Large intestine (tissue), 3 donors: ENCODE measurements around the gene CALB2. TPM values are rescaled to one million over a fixed set of nuclear protein-coding genes. Genes with fewer than 3 reads are reported as not detected.

Experiments used
- DNase-seq, 2 donors: peaks; one replicate each; pipeline versions ENCODE4 v3.0.0 to v3.0.0-alpha.2; 2013
- H3K27ac ChIP-seq: one replicate; pipeline ENCODE4 v1.5.1; 2013; ENCODE audit warnings: low read length
- H3K27me3 ChIP-seq: 2 replicates; pipeline ENCODE4 v1.6.1; 2013; ENCODE audit warnings: low read length; ENCODE audit not compliant: control insufficient read depth, insufficient read depth
- H3K36me3 ChIP-seq: 2 replicates; pipeline ENCODE4 v1.6.1; 2013; ENCODE audit warnings: low read length; ENCODE audit not compliant: control insufficient read depth, insufficient read depth
- H3K4me1 ChIP-seq: one replicate; pipeline ENCODE4 v1.6.1; 2013; ENCODE audit warnings: low read length; ENCODE audit not compliant: control insufficient read depth, insufficient read depth
- H3K4me3 ChIP-seq: one replicate; pipeline ENCODE4 v1.5.1; 2013; ENCODE audit warnings: low read length
- H3K9me3 ChIP-seq: one replicate; pipeline ENCODE4 v1.6.1; 2013; ENCODE audit warnings: mild to moderate bottlenecking, low read depth, low read length, moderate library complexity; ENCODE audit not compliant: control insufficient read depth
- WGBS: methylation state at CpG from one replicate; pipeline ENCODE4 v1.1.5; 2013; ENCODE audit warnings: low lambda C conversion rate; ENCODE audit not compliant: insufficient coverage; 5-methylcytosine and 5-hydroxymethylcytosine counted together
- polyA plus RNA-seq: library from polyadenylated mRNA; unstranded; fragments of 120-200 nt; gene quantifications from one replicate; pipeline ENCODE4 v1.2.1, GENCODE V29; 2013

Gene CALB2
- polyA plus RNA-seq, 1 donor, result 1.5 TPM

DNA sequence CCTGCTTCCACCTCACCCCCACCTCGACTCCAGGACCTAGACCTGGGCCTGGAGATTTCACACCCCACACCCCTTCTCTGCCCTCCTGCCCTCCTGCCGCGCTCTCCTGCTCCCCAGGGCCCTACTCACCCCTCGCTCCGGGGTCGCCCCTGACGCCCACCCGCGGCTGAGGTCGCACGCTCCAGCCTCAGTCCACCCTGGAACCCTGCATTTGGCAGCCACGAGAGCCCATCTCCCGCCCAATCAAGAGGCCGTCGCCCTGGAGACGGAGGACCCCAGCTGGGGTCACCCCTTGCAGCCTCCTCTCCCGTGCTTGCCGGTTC lies 67.2 kb downstream of the CALB2 start:
- Histone ChIP-seq H3K27me3 (peaks cover 46% of the 10 kb centered on the region), H3K4me1 (no peaks in the 10 kb centered on the region), H3K4me3 (no peak overlapping the region), H3K36me3 (no peaks in the 10 kb centered on the region), H3K9me3 (no peaks in the 10 kb centered on the region), H3K27ac (no peak overlapping the region)
- no peak for DNase-seq
- WGBS, result 18% methylated on average over 3 of the region's 18 CpGs

DNA sequence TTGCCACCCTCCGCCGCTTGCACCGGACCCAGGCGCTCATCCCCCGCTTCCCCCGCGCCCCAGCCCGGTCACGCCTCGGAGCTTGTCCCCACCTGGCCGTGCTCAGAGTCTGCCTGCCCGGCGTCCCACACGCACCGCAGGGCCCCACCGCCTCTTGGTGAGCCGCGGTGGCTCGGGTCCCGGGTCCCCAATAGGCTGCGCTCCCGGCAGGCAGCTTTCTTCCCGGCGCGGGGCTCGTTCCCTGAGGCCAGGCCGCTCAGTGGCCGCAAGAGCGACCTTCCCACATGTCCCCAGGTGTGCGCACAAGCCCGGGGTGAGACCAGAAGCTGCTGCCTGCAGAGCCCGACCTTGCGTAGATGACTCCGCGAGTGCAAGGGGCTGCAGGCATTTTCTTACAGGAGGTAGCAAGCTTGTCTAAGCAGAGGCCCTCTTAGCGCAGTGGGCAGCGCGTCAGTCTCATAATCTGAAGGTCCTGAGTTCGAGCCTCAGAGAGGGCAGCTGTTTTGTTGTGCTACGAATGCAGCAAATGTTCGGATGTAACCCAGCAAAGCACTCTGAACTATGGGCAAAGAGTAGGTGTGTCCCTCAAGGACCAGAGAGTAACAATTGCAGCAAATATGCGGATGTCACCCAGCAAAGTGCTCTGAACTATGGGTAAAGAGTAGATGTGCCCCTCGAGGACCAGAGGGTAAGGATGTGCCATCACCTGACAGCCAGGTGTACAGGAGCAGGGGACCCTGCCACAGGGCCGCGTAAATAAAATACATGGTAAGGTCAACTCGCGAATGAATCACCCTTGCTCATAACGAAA lies 67.8 kb downstream of the CALB2 start:
- no CpG with 5 or more reads among the region's 48 CpGs for WGBS
- Histone ChIP-seq H3K36me3 (no peaks in the 10 kb centered on the region), H3K9me3 (no peaks in the 10 kb centered on the region), H3K27ac (no peak overlapping the region), H3K4me3 (no peak overlapping the region), H3K4me1 (no peaks in the 10 kb centered on the region), H3K27me3 (peaks cover 46% of the 10 kb centered on the region)
- peak in 1 of 2 donors; percentile 76 for DNase-seq

DNA sequence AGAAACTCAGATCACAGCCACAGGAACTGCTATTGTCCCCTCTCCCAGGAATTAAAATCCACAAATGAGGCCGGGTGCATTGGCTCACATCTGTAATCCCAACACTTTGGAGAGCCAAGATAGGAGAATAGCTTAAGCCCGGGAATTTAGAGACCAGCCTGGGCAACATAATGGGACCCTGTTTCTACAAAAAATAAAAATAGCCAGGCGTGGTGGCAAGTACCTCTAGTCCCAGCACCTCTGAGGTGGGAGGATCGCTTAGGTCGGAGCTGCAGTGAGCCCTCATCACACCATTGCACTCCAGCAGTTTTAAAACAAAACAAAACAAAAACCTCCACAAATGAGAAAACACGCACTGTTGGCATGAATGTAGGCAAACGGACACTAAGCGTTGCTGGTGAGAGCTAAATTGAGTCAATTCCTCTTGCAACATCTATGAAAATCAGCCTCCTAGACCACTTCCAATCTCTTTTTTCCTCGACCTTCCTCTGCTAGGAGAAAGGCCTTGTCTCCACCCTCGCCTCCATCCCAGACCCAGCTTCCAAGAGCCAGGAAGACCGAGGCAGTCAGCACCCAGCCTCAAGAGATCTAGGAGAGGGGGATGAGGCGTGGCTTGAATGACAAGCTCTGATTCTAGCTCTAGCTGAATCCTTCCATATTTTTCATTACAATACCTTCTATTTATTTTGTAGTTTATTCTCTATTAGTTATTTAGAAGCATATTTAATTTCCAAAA lies 68.5 kb downstream of the CALB2 start:
- no peak for DNase-seq
- Histone ChIP-seq H3K27me3 (peaks cover 46% of the 10 kb centered on the region), H3K36me3 (no peaks in the 10 kb centered on the region), H3K9me3 (no peaks in the 10 kb centered on the region), H3K27ac (no peak overlapping the region), H3K4me3 (no peak overlapping the region), H3K4me1 (no peaks in the 10 kb centered on the region)
- WGBS, result 70% methylated on average over 2 of the region's 12 CpGs

DNA sequence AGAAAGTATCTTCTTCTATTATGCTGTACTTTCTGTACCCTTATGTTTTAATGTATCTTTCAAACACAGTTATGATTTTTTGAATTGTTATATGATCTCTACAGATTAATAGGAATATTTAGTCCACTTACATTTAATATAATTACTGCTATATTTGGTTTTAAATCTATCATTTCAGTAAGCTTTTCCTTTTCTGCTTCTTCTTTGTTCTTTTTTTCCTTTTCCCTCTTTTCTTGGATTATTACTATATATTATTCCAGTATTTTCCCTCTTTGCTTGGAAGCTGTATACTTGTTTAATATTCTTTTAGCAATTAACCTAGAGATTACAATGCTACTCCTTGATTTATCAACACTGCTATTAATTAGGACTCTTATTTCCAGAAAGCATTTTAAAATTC lies 69.9 kb downstream of the CALB2 start:
- Histone ChIP-seq H3K4me1 (no peaks in the 10 kb centered on the region), H3K4me3 (no peak overlapping the region), H3K27ac (no peak overlapping the region), H3K9me3 (no peaks in the 10 kb centered on the region), H3K27me3 (peaks cover 45% of the 10 kb centered on the region), H3K36me3 (no peaks in the 10 kb centered on the region)
- no peak for DNase-seq

DNA sequence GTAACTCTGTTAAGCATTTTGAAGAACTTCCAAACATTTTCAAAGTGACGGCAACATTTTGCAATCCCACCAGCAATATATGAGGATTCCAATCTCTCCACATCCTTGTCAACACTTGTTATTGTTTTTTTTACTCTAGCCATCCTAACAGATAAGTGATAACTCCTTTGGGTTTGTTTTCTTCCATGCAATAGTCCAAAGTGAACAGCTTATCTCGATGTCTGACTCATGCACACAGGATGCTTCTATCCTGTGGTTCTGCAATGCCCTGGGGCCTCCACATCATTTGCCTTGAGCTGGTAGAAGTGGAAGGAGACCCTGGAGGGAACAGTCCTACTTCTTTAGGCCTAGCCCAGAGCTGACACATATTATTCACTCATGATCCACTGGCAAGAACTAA lies 70.4 kb downstream of the CALB2 start:
- no peak for DNase-seq
- Histone ChIP-seq H3K36me3 (no peaks in the 10 kb centered on the region), H3K9me3 (no peaks in the 10 kb centered on the region), H3K27me3 (peaks cover 42% of the 10 kb centered on the region), H3K4me1 (no peaks in the 10 kb centered on the region), H3K27ac (no peak overlapping the region), H3K4me3 (no peak overlapping the region)
- no CpG with 5 or more reads among the region's 2 CpGs for WGBS

DNA sequence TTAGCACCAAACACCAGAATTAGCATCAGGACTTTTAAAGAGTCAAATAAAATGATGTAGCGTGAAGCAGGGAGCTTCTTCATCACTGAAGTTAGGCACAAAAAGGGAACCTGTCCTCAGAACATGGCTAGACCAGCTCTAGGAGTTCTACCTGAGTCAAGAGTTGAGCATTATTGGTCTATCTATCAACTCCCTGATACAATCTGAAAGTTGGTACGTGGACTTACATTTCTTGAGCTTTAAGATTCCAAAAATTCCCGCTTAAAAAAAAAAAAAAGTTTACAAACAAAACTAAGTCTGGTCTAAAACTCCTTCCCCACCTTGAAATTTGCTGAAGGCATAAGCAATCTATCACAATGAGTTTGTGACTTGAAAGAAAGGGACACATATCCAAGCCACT lies 71.1 kb downstream of the CALB2 start:
- Histone ChIP-seq H3K9me3 (no peaks in the 10 kb centered on the region), H3K36me3 (no peaks in the 10 kb centered on the region), H3K4me3 (no peak overlapping the region), H3K4me1 (no peaks in the 10 kb centered on the region), H3K27ac (no peak overlapping the region), H3K27me3 (peaks cover 35% of the 10 kb centered on the region)
- DNase-seq, result no peak
- WGBS, result 78% methylated on average over 1 of the region's 3 CpGs

DNA sequence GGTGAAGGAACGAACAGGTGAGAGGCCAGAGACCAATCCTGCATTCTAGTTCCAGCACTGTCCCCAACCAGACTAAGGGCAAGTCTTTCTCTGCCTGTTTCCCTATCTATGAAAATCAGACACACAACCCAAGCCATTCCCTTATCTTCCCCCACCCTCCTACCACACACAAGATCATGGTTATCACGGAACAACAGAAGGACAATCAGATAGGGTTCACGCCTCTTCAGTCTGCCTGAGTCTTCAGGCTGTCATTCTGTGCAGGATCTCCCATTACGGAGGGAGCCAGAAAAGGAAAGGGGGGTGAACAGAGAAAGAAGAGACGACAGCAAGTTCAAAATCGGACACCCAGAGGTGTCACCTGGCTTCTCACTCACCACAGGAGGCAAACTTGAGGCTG lies 72.2 kb downstream of the CALB2 start:
- H3K9me3 ChIP-seq, result no peaks in the 10 kb centered on the region
- WGBS, result 100% methylated on average over 1 of the region's 6 CpGs
- no peaks in the 10 kb centered on the region for H3K36me3 ChIP-seq
- H3K4me1 ChIP-seq, result no peaks in the 10 kb centered on the region
- no peak for DNase-seq
- H3K27ac ChIP-seq, result no peak overlapping the region
- H3K4me3 ChIP-seq, result no peak overlapping the region
- peaks cover 23% of the 10 kb centered on the region for H3K27me3 ChIP-seq

DNA sequence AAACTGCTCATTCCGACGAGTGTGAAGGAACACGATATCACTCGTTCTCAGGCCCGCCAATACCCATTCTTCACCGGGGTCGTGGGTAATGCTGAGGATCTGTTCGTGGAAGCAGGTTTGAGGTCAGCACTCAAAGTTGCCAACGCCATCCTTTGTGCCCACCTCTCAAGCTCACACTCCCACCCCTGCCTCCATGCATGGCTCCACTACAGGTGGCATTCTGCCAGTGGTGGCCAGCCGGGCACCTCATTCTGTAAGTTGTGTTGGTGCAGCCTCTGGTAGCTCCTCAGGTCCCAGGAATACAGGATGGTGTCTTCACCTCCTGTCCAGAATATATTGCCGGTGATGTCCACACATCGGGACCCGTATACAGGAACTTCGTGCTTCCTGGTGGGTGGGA lies 72.7 kb downstream of the CALB2 start:
- no peak for DNase-seq
- no peaks in the 10 kb centered on the region for H3K36me3 ChIP-seq
- WGBS, result no CpG with 5 or more reads among the region's 14 CpGs
- H3K27ac ChIP-seq, result no peak overlapping the region
- no peaks in the 10 kb centered on the region for H3K9me3 ChIP-seq
- no peak overlapping the region for H3K4me3 ChIP-seq
- H3K27me3 ChIP-seq, result peaks cover 19% of the 10 kb centered on the region
- H3K4me1 ChIP-seq, result no peaks in the 10 kb centered on the region

DNA sequence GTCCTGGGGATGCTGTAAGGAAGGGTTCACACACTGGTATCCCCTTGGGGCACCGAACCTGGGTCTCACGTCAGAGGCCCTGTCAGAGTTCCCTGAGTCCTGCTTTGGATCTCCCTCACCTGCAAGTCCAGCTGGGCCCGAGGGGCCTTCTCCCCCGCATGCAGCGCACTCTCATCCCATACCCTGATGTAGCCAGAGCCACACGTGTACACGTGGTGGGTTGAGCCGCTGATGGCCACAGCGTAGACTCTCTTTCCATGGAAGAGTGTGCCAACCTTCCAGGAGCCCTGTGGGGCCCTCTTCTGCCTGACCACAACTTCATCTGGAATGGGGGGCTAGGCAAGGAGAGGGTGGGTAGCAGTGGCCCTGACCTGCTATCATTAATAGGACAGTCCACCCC lies 73.5 kb downstream of the CALB2 start:
- Histone ChIP-seq H3K4me3 (no peak overlapping the region), H3K36me3 (no peaks in the 10 kb centered on the region), H3K9me3 (no peaks in the 10 kb centered on the region), H3K4me1 (no peaks in the 10 kb centered on the region), H3K27me3 (peaks cover 11% of the 10 kb centered on the region), H3K27ac (no peak overlapping the region)
- no peak for DNase-seq
- no CpG with 5 or more reads among the region's 9 CpGs for WGBS

DNA sequence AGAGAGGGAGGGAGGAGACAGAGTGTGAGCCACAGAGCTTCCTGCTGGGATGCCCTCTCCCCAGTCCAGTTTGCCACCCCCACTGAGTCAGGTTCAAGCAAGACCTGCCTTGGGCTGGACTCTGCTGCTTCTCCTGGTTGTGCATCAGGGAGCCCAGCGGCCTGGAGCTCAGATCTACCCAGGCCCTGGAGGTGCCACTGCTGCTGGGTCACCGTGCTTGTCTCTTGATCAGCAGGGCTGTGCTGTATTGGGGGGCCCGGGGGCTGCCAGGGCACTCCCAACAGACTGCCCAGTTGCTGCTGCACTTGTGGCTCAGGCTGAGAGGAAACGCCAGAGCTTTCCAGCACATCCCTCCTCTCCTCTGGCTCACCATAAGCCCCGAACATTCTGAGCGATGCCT lies 74.4 kb downstream of the CALB2 start:
- H3K36me3 ChIP-seq, result no peaks in the 10 kb centered on the region
- H3K27ac ChIP-seq, result no peak overlapping the region
- no peak for DNase-seq
- no peaks in the 10 kb centered on the region for H3K9me3 ChIP-seq
- no peak overlapping the region for H3K4me3 ChIP-seq
- peaks cover 7% of the 10 kb centered on the region for H3K27me3 ChIP-seq
- H3K4me1 ChIP-seq, result no peaks in the 10 kb centered on the region
- WGBS, result no CpG with 5 or more reads among the region's 6 CpGs

DNA sequence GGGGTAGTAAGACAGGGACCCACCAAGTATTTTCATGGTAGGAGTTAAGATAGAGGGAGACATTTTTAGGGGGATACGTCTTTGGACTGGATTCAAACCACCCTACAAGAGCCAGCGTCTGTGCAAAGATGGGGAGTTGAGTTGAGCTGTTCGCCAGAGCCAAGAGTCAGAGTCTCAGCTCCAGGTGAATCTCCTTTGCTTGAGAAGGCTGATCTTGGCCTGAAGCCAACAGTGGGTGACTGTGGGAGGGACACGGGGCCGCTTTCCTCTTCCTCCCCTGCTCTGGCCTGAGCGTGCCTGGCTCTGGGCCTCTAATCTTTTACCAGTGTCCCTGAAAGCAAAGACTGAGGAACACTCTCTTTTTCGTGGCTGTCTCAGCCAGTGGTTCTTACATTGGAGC lies 78.0 kb downstream of the CALB2 start:
- WGBS, result no CpG with 5 or more reads among the region's 7 CpGs
- Histone ChIP-seq H3K4me3 (no peak overlapping the region), H3K27me3 (peaks cover 13% of the 10 kb centered on the region), H3K36me3 (no peaks in the 10 kb centered on the region), H3K9me3 (peaks cover 4% of the 10 kb centered on the region), H3K4me1 (no peaks in the 10 kb centered on the region), H3K27ac (no peak overlapping the region)
- no peak for DNase-seq
